Fibroblast of upper back skin (primary cell): ENCODE data around the gene C10orf90.

Experiments used
- DNase-seq: peaks from one replicate; pipeline ENCODE4 v3.0.0-alpha.2; 2013

C10orf90 gene

DNA sequence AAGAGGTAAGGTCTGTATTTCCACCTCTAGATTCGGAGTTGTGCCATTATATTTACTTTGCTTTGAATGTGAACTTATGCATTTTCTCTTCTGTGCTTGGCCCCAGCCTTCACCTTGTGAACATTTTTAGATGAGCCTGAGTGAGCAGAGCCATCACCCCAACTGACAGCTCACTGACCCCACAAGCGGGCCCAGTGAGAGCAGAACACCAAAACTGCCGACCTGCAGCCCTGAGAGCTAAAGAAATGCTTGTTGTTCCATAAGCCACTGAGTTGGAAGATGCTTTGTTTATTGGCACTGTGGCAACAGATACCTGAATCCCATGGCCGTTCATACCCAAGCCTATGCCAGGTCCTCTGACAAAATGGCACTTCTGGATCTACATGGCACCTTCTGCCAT is 37.8 kb downstream of the C10orf90 start:
- DNase-seq: no peak

DNA sequence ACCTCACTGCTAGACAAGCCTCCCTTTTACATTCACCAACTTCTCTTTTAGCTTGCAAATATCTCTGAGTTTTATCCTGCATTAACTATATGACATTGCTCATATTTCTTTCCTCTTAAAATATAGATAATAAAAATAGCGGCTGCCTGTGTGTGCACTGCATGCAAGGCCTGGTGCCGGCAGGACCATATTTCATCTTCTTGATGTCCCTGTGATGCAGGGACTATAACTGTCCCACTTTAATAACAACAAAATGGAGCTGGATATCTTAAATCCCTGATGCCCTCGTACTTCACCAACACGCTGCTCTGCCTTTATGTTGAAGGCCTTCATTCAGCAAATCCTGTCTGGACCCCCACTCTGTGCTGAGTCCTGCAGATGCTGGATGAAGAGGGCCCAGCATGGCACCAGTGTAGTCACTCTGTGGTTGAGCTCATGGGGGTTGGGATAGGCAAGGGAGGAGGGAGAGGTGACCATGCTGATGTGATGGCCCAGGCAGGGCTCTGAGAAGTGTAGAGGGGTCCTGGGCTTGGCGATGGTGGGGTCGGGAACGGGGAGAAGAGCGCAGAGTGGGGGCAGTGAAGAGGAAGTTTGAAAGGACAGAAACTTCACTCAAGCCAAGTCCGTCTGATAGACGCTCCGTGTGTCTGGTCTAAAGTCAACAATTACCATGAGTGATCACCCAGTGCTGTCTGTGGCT is 40.4 kb downstream of the C10orf90 start:
- no peak for DNase-seq

DNA sequence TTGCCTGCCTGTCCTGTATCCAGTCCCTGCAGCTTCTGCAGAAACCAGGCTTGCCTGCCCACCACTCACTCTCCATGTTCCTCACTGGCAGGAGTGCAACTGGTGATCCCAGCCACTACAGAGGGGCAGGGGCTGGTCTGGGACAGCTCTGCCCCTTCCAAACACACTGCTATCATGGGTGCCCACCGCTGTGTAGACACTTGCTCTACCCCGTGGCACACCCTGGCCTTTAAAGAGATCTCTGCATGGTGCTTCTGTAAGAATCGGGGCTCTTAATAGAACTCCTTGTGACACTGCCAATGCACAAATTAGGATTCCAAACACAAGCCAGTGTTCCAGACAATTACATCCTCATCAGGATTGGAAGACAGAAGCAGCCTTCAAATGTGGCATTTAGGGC is 41.7 kb downstream of the C10orf90 start:
- no peak for DNase-seq

DNA sequence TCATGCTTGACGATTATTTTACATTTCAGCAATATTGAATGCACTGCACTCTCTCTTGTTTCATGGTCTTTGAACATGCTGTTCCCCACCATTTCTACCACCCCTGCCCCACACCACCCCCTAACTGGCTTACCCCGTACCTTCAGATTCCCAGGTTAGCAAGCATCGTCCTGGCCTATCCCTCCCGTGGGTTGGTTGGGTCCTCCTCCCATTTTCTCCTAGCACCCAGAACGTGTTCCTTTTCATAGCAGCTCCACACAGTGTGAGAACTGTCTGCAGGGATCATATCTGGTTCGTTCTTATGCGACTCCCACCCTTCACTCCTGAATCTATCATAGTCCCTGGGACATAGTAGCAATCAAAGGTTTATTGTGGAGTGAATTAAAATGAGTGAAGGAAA is 48.6 kb downstream of the C10orf90 start:
- no peak for DNase-seq

DNA sequence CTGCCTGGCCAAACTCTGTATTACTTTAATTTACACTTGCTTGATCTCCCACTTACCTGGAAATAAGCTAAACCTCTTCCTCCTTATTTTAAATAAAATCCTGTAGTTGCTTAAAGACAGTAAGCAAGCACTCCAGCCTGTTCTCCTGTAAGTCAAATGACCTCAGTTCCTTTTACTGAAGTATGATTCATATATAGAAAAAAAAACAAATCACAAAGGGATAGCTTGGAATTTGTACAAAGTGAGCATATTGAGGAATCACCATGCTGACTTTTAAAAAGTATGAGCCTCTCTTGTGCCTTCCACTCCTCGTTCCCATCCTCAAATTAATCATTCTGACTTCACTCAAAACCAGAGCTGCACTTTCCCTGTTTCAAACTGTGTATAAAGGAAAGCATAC is 52.0 kb downstream of the C10orf90 start:
- peak; percentile 61 for DNase-seq

DNA sequence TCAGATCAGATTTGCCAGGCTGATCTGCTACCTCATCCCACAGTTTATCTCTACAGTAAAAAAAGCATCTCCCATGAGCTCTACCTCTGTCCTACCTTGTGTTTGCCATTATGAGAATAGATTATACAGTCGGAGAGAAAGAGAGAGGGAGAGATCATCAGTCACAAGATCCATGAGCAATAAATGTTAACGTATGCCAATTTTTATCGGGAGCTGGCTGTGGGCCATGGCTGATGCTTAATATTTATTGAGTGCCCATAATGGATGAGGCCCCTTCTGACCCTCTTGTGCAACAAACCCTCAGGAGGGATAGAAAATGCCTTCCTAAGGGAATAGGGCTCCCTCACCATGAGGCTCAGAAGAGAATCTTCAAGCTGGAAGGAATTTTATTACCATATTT is 52.8 kb downstream of the C10orf90 start:
- DNase-seq: peak; percentile 27

DNA sequence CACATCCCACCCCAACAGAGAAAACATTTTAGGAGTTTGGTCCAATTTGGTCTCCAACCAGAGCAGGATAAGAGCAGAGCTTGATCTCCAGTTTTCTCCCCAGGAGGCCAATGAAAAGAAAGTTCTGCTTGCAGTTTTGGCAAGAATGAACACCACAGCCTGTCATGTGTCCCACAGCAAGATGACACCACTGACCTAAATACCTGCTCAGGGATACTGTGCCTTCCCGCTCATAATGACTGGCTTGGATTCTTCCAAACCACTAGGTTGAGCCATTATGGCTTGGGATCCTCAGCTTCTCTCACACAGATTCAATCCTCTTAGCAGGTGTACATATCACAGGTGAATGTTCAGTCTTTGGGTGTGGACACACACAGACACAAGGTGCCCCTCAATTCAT is 53.3 kb downstream of the C10orf90 start:
- DNase-seq: no peak

DNA sequence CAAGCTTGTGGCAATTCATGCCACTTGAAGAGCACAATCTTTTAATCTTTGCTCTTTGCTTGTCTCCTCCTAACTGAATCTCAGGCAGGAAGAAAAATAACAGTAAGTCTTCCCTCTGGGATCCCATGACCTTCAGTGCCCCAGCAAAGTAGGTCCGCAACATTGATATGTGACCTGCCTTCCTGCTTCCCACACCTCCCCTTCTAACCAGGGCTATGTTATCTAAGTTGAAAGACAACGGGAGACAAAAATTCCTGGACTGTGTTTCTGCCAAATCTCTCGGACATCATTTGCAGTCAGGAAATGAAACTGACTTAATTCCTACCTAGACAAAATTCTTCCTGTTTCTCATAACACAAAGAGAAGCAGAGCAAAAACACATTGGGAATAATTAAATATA is 53.8 kb downstream of the C10orf90 start:
- DNase-seq: no peak

DNA sequence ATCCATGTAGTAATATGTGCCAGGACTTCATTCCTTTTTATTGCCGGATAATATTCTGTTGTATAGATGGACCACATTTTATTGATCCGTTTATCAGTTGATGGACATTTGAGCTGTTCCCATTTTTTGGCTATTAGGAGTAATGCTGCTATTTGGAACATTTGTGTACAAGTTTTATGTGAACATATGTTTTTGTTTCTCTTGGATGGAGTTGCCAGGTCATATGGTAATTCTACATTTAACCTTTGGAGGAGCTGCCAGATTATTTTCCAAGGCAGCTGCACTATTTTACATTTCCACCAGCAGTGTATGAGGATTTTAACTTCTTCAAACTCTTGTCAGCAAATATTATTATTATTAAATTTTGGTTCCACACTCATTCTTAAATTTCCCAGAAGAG is 59.2 kb downstream of the C10orf90 start:
- DNase-seq: no peak

DNA sequence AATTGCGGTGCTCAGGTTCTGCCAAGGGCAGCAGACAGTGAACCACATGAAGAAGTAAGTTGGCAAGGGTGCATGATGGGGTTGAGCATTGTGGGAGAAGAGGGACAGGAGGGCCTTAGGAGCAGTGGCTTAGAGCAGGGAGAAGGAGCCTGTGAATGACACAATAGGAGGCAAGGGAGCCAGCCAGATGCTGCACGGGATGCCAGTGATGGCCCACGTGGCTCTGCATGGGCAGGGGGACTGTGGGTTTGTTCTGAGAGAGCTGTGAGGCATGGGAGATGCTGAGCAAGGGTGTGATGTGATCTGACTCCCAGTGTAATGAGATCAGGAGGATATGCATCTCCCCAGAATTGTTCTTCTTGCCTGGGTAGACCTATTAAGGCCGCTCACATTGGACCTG is 60.9 kb downstream of the C10orf90 start:
- no peak for DNase-seq

DNA sequence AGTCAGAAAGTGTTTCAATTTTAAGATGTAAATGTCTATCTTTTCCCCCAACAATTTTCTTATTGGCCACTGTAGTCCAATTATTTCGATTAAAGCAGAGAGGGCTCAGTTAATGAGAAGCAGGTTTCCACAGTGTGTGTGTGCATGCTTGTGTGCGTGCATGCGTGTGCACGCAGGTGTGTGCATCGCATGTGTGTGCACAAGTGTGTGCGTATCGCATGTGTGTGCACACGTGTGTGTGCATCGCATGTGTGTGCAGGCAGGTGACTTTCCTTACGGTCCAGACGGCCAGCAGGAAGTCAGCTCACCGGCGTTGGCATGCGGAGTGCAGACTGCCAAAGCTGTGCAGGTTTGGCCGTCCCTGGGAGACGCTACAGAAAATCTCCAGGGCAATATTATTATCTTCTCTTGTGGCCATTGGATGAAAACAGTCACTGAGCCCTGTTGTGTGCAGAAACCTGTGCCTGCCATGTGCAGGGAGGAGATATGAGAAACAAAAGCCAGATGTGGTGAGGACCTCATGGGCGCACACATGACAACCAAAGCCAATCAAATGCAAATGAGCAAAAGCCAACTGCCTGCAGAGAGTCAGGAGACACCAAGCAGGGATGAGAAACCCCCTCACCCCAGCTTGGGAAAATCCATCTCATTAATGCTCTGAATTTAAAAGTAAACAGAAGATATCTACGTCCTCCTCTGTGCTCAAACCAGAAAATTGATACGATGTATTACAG is 70.4 kb downstream of the C10orf90 start:
- no peak for DNase-seq

DNA sequence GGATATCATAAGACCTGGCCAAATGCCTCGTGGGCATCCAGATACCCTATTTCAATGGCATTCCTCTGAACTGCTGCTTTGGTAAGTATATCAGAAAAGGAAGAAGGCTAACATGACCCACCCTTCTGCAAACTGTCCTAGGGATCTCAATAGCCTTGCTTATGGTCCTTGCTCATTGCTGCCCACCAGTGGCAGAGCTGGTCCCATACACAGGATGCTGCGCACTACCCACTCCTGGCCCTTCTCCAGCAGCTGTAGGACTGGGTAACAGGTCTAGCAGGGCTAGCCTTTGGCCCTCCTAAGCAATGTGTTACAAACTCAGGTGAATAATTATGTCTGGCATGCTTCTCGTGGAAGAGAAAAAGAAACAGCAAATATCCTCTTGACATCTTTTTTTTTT is 72.5 kb downstream of the C10orf90 start:
- DNase-seq: peak; percentile 47

DNA sequence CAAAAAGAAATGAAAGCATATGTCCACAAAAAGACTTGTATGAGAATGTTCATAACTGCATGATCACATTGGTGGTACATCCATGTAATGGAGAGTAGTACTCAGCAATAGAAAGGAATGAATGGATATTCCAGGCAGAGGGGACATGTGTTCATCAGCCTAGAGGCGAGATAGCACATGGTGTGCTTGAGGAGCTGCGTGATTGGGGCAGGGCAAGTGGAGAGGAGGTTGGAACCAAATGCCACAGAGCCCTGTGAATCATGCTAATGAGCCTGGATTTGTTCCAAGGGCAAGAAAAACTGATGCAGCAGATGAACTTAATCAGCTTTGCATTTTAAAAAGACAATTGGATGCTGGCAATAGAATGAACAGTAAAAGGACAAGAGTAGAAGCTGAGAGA is 73.3 kb downstream of the C10orf90 start:
- DNase-seq: peak; percentile 35

DNA sequence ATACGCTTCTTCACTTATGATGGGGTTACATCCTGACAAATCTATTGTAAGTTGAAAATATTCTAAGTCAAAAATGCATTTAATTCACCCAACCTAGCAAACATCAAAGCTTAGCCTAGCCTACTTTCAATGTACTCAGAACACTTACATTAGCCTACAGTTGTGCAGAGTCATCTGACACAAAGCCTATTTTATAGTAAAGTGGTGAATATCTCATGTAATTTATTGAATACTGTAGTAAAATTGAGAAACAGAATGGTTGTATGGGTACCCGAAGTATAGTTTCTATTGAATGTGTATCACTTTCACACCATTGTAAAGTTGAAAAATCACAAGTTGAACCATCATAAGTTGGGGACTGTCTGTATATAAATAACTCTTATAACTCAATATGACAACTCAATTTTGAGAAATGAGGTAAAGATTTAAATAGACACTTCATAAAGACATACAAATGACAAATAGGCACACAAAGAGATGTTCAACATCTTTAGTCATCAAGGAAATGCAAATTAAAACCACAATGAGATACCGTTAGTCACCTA is 73.9 kb downstream of the C10orf90 start:
- no peak for DNase-seq

DNA sequence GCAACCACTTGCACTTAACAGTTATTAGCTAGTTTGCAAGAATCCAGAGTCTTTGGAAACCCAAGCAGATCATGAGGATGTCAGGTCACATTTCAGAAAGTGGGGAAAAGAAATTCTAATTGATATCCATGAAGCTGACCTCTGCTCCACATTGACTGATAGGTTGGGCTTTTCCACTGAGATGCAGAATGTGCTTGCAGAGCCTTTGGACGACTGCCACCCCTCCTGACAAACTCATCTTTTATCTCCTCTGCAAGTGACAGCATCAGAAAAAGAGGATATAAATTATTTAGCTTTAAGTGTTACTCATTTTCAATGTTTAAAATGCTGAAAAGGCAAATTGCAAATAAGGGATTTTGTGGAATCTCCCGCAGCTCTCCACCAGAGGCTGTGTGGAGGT is 75.3 kb downstream of the C10orf90 start:
- peak; percentile 44 for DNase-seq

DNA sequence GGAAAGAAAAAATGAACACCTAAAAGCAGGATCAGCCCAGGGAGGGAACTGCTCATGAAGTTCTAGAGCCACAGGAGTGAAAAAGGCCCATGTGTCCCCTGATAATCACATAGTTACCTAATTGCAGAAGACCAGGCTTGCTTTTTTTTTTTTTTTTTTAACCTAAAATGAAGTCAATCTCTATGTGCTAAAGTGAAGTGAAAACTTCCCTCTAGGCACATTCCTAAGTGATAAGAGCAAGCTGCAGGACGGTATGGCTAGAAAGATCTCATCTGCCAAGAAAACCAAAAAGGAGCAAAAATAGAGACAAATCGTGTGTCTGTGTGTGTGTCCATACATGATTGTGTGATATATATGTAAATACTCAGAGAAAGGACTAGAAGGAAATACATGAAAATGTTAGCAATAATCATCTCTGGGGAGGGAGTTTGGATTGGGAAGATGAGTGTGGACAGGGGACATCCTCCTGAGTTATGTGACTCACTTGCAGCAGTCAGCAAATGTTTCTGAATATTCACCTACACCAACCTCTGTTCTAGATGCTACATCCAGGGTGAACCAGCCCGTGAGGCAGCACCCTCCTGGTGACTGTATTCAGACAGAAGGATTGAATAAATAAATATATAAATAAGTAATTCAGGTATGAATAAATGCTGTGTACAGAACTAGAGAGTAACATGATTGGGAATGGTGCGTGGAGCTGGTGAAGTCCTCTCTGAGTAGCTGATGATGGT is 76.4 kb downstream of the C10orf90 start:
- DNase-seq: no peak

DNA sequence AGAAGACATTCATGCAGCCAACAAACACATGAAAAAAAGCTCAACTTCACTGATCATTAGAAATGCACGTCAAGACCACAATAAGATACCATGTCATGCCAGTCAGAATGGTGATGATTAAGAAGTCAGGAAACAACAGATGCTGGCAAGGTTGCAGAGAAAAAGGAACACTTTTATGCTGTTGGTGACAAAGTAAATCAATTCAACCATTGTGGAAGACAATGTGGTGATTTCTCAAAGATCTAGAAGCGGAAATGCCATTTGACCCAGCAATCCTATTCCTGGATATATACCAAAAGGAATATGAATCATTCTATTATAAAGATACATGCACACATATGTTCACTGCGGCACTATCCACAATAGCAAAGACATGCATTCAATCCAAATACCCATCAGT is 77.6 kb downstream of the C10orf90 start:
- DNase-seq: no peak

DNA sequence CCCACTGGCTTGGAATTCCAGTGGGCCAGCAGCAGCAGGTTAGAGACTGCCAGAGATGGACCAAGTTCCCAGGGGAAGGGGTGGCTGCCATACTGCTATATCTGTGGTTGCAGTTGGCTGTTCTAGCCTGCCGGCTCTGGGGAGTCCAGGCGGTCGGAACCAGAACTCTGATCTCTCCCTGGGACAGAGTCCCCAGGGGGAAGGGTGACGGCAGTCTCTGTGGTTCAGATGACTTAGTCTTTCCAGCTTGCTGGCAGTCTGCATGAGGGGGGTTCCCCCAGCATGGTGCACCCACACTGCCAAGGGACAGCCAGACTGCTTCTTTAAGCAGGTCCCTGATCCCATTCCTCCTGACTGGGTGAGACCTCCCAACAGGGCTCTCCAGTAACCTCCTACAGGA is 82.5 kb downstream of the C10orf90 start:
- DNase-seq: no peak

DNA sequence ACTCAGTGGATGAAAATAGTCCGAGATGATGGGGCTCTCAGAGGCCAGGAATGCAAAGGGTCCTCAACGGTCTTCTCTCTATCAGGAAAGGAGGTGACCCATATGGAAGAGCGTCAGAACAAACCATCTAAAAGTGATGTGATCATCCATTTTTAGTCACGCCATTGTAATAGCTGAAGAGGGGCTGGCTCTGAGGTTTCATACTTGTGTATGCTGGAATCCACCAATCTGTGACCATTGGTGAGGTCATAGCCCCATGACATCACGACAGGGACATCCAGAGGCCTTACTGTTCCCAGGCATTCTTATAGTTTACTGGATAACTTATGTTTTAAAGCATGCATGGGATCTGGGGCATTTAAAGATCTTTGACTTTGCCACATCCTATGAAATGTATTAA is 83.6 kb downstream of the C10orf90 start:
- DNase-seq: no peak

DNA sequence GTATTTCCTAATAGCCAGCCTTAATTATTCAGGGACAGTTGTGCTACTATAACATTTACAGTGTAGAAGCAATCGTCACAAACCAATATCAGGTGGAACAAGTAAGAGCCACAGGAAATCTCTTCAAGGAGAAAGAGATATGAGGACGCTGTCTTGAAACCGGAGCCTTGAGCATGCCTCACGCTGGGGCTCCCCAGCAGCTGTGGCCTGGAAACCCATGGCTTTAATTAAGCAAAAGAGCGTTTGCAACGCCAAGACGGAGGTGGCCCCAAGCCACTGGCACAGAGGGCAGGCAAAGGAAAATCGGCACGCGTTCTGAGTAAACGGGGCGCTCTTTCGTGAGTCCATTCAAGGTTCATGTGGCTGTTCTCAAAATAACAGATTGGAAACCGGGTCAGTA is 84.4 kb downstream of the C10orf90 start:
- no peak for DNase-seq

DNA sequence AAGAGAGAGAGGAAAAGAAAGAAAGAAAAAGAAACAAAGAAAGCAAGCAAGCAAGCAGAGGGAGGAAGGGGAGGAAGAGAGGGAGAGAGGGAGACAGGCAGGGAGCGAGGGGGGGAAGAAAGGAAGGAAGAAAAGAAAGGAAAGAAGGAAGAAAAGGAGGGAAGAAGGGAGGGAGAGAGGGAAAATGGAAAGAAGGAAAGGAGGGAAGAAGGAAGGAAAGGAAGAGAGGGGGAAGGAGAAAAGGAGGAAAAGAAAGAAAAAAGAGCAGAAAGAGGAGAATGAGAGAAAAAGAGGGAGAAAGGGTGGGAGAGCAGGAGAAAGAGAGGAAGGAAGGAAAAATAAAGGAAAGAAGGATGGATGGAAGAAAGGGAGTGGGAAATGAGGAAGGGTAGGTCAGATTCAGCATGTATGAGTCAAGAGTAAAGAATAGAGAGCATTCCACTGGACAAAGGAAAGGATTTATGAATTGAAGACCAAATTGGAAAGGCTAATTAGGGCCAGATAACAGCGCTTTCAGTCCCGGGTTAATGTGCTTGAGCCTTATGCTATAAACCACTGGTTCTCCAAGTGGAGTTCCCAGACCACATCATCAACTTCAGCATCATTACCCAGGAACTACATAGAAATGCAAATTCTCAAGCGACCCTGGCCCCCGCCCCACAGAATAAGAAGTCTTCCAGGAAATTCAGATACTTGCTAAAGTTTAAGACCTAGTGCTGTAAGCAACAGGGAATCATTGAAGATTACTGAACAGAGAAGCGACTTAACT is 85.1 kb downstream of the C10orf90 start:
- no peak for DNase-seq

DNA sequence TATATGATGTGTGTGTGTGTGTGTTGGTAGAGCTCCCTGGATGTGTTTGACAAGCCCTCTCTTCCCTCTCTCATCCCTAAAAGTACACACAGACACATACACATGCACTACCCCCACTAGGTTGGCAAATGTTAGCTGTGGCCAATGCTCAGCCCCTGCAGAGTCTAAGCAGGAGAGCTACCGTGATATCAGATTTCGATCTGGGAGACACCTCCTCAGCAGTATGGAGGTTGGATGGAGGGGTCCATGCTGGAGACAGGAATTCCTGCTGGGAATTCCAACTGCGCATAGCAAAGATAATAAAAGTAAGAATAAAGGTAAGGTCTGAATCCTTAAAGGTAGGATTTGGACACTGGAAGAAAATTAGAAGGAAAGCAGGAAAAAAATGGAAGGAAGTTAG is 85.7 kb downstream of the C10orf90 start:
- no peak for DNase-seq
